Pancreas (tissue), 10 donors: ENCODE data around the gene ALAS1. TPM values are rescaled to one million over a fixed set of nuclear protein-coding genes. Genes with fewer than 3 reads are reported as not detected.

Source experiments
- ATAC-seq, 4 donors: fragments of 200-7000 bp; cut with Tn5 transposase; one replicate each; pipeline versions ENCODE4 v1.8.0 to v1.9.1; 2020; ENCODE audit warnings: mild to moderate bottlenecking in 4 of 4, moderate library complexity in 4 of 4
- DNase-seq, 6 donors: peaks; one replicate each; pipeline ENCODE4 v3.0.0-alpha.2; 2020
- FAIRE-seq: peaks from 2 replicates; lab custom pipeline; 2012; peaks lifted over from hg19 to GRCh38; lab: Jason Lieb, UNC
- H3K27ac ChIP-seq, 4 donors: fragments of 200-600 bp; sonication (generic); 1 replicate in 3 of 4; 2 replicates in 1 of 4; pipeline versions ENCODE4 v1.5.0 to v1.8.0; 2020
- H3K27me3 ChIP-seq, 4 donors: fragments of 200-600 bp; one replicate each; pipeline ENCODE4 v1.8.0; 2021
- H3K36me3 ChIP-seq, 3 donors: fragments of 200-600 bp; sonication (generic) in 1 of 3; one replicate each; pipeline versions ENCODE4 v1.5.0 to v1.8.0; 2020 to 2021
- H3K4me1 ChIP-seq, 3 donors: fragments of 200-600 bp; one replicate each; pipeline ENCODE4 v1.8.0; 2021
- H3K4me3 ChIP-seq, 4 donors: fragments of 200-600 bp; sonication (generic) in 2 of 4; one replicate each; pipeline versions ENCODE4 v1.5.0 to v1.8.0; 2020 to 2021
- H3K9me3 ChIP-seq, 4 donors: fragments of 200-600 bp; one replicate each; pipeline ENCODE4 v1.8.0; 2021
- CTCF ChIP-seq, 4 donors: fragments of 200-600 bp; sonication (generic) in 3 of 4; IDR thresholded peaks; one replicate each; pipeline versions ENCODE4 v1.5.0 to v1.8.0; 2021; ENCODE audit warnings: antibody characterized with exemption in 4 of 4
- WGBS, 2 donors: extraction: QIAGEN DNeasy Blood & Tissue Kit; methylation state at CpG; one replicate each; pipeline ENCODE4 v1.1.7; 2013; 5-methylcytosine and 5-hydroxymethylcytosine counted together
- intact Hi-C, 3 donors: fragments of 100-400 bp; cut with DNase I; formaldehyde crosslinking; loops; one replicate each; pipeline versions ENCODE4 v1.11.1 to v1.14.2; 2022
- polyA plus RNA-seq, 2 donors: library from polyadenylated mRNA; stranded (reverse); fragments of 200-250 nt; gene quantifications; one replicate each; pipeline ENCODE4 v1.2.3, GENCODE V29; 2013
- total RNA-seq, 6 donors: library from RNA; stranded (reverse); fragmentation: NEBNext Ultra II Directional in 4 of 6; extraction: Animal tissue kit (Norgen Biotek cat#: 25700) in 4 of 6; gene quantifications; one replicate each; pipeline versions ENCODE4 v1.2.1 to v1.2.4, GENCODE V29; 2021 to 2023
- donor health status: healthy with polysubstance abuse.
- donor health status: DM: no; HTN: no; CAD: no; lungs with moderate emphysema.
- donor health status: DM: no; HTN: no; CAD: no.
- donor health status: control.
- donor health status: control.
- donor health status: Bipolar disorder and iron deficiency.
- donor health status: DM: yes; HTN: yes; CAD: no.
- donor health status: DM: no; HTN: no; CAD: no.
- donor health status: DM: no; HTN: no; CAD: no.
- donor health status: DM: yes; HTN: yes; CAD: no.

ALAS1 gene
- total and polyA plus RNA-seq, 8 donors = 8.4 to 21.7 (median 12.9) TPM

GRCh38 chr3:52193065-52193464 is 4.9 kb upstream of the ALAS1 start:
- DNase-seq (peak in 1 of 6 donors; percentile 36), ATAC-seq (no peak)
- intact Hi-C loops = no loop called here

DNA sequence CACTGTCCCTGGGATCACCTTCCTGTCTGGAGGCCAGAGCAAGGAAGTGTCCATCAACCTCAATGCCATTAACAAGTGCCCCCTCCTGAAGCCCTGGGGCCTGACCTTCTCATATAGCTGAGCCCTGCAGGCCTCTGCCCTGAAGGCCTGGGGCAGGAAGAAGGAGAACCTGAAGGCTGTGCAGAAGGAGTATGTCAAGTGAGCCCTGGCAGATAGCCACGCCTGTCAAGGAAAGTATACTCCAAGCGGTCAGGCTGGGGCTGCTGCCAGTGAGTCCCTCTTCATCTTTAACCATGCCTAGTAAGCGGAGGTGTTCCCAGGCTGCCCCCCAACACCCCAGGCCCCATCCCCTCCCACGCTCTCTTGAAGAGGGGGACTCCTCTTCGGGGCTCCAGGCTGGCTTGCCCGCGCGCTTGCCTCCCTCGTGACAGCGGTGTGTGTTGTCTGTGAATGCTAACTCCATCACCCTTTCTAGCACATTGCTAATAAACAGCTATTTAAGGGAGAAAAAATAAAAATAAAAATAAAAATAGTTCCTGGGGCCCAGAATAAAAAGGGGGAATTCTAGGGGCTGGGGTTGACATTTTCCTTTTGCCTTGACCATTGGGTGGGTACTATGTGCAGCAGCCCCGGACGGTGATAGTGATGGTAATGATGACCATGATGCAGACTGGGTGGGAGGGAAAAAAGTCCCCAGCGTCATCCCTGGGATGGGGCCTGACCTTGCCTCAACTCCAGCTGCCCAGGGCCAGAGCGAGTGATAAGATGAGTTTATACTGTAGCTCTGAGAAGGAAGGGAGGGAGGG is 3.3 kb upstream of the ALAS1 start:
- 82 to 83% methylated on average over 14 of the region's 14 CpGs for WGBS, 2 donors

More at GRCh38 chr3:52193065-52193464, 4.9 kb upstream of the ALAS1 start:
- Histone ChIP-seq H3K9me3 (no peaks in the 10 kb centered on the region), H3K27me3 (no peaks in the 10 kb centered on the region), H3K4me1 (peaks cover 0 to 16% (median 5%) of the 10 kb centered on the region in 3 donors), H3K27ac (no peak overlapping the region), H3K36me3 (no peaks in the 10 kb centered on the region), H3K4me3 (no peak overlapping the region)
- WGBS, 2 donors = 67 to 74% methylated on average over 18 of the region's 18 CpGs
- TF ChIP-seq CTCF (IDR thresholded peaks at IDR 0.05) = no peak
- FAIRE-seq = no peak

GRCh38 chr3:52195291-52195597 is 2.7 kb upstream of the ALAS1 start:
- no peaks in the 10 kb centered on the region for H3K36me3 ChIP-seq
- no peak overlapping the region for H3K4me3 ChIP-seq
- no peaks in the 10 kb centered on the region for H3K27me3 ChIP-seq
- intact Hi-C loops = no loop called here
- H3K4me1 ChIP-seq = peaks cover 0 to 21% (median 8%) of the 10 kb centered on the region in 3 donors
- TF ChIP-seq CTCF (IDR thresholded peaks at IDR 0.05) = no peak
- H3K27ac ChIP-seq = no peak overlapping the region
- DNase-seq = no peak
- ATAC-seq = no peak
- 89 to 90% methylated on average over 3 of the region's 3 CpGs for WGBS, 2 donors
- H3K9me3 ChIP-seq = no peaks in the 10 kb centered on the region
- FAIRE-seq = no peak

More for the DNA sequence above, 3.3 kb upstream of the ALAS1 start:
- Histone ChIP-seq H3K9me3 (no peaks in the 10 kb centered on the region), H3K4me3 (no peak overlapping the region), H3K4me1 (peaks cover 0 to 23% (median 8%) of the 10 kb centered on the region in 3 donors), H3K27ac (no peak overlapping the region), H3K27me3 (no peaks in the 10 kb centered on the region), H3K36me3 (no peaks in the 10 kb centered on the region)
- no peak for ATAC-seq
- intact Hi-C loops = no loop called here
- FAIRE-seq = no peak
- no peak for TF ChIP-seq CTCF (IDR thresholded peaks at IDR 0.05)
- no peak for DNase-seq

DNA sequence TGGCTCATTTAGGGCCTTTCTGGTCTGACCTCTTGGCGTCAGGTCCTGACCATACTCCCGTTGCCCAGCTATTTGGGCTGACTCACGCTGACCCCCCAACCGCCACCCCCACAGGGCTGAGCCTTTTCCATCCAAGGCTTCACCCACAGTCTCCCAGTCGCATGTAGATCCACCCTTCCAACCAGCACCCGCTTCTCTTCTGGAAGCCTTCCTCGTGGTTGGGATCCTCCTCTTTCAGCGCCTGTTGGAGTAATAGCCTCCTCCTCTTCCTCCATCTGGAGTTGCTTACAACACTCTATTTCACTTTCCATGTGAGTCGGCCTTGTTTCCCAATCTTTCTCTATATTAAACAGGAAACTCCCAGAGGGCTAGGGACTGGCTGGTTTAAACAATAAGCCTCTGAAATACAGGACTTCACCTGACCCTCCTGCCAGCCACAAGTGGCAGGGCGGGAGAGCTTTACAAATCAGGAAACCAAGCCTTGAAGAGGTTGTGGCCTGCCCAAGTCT is 2.1 kb upstream of the ALAS1 start:
- Histone ChIP-seq H3K36me3 (no peaks in the 10 kb centered on the region), H3K27ac (peak overlapping the region in 2 of 4 donors; percentile 13 to 41), H3K4me1 (peaks cover 0 to 16% (median 8%) of the 10 kb centered on the region in 3 donors), H3K9me3 (no peaks in the 10 kb centered on the region), H3K27me3 (no peaks in the 10 kb centered on the region), H3K4me3 (no peak overlapping the region)
- ATAC-seq (peak in 1 of 4 donors; percentile 10), DNase-seq (no peak), FAIRE-seq (no peak)
- intact Hi-C loops = no loop called here
- no peak for TF ChIP-seq CTCF (IDR thresholded peaks at IDR 0.05)
- WGBS, 2 donors = 77 to 81% methylated on average over 10 of the region's 10 CpGs

DNA sequence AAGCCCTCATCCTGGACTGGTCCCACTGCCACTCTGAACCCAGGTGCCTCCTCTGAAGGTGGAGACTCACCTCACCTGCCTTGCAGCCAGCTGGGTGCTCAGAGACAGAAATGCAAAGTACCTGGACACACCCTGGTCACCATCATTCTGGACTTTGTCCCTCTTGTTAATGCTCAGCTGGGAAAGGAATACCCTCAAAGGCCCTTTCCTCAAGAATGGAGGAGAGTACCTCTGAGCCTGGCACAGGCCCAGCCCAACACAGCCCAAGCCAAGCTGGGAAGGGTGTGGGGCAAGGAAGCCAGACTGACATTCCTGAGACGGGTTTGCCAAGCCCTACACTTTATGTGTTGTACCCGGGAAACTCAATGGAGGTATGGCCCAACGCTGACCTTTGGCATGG is 983 bp upstream of the ALAS1 start:
- Histone ChIP-seq H3K9me3 (no peaks in the 10 kb centered on the region), H3K27me3 (no peaks in the 10 kb centered on the region), H3K27ac (peak overlapping the region in 1 of 4 donors; percentile 64), H3K36me3 (no peaks in the 10 kb centered on the region), H3K4me1 (peaks cover 0 to 16% (median 8%) of the 10 kb centered on the region in 3 donors), H3K4me3 (no peak overlapping the region)
- ATAC-seq = peak in 3 of 4 donors; percentile 3 to 10 (median 6)
- peak in 1 of 6 donors; percentile 62 for DNase-seq
- no peak for FAIRE-seq
- WGBS, 2 donors = 67 to 74% methylated on average over 3 of the region's 3 CpGs
- intact Hi-C loops = no loop called here
- TF ChIP-seq CTCF (IDR thresholded peaks at IDR 0.05) = no peak
